Measurements from ENCODE around the gene DNAJC10. TPM values are rescaled to one million over a fixed set of nuclear protein-coding genes. Genes with fewer than 3 reads are reported as not detected.
"Not testable (repeated sequence)": the region's sequence is repeated elsewhere in the genome, so short reads cannot be mapped to it uniquely, and the experiment has no call there.

The DNAJC10 gene
- total RNA-seq, 1 donor from 2014 or later, result 165 TPM

- DNase-seq (ENCODE audit: low read depth, low spot score), result not testable (repeated sequence)
Measured at GRCh38 chr2:182782686-182783085, 66.6 kb downstream of the DNAJC10 start.

GRCh38 chr2:182784058-182784706 is 68.1 kb downstream of the DNAJC10 start:
- no peak for DNase-seq (ENCODE audit: low read depth, low spot score)

- DNase-seq (ENCODE audit: low read depth, low spot score), result no peak
Measured at GRCh38 chr2:182784777-182785176, 68.7 kb downstream of the DNAJC10 start.

- peak; percentile 8 for DNase-seq (ENCODE audit: low read depth, low spot score)
Measured at GRCh38 chr2:182792441-182792840, 76.4 kb downstream of the DNAJC10 start.

- no peak for DNase-seq (ENCODE audit: low read depth, low spot score)
Measured at GRCh38 chr2:182798736-182799135, 82.7 kb downstream of the DNAJC10 start.

- no peak for DNase-seq (ENCODE audit: low read depth, low spot score)
Measured at GRCh38 chr2:182804128-182804527, 88.1 kb downstream of the DNAJC10 start.

- no peak for DNase-seq (ENCODE audit: low read depth, low spot score)
Measured at GRCh38 chr2:182807319-182807718, 91.3 kb downstream of the DNAJC10 start.

GRCh38 chr2:182810087-182810486 is 94.0 kb downstream of the DNAJC10 start:
- DNase-seq (ENCODE audit: low read depth, low spot score), result no peak

- no peak for DNase-seq (ENCODE audit: low read depth, low spot score)
Measured at GRCh38 chr2:182814380-182814779, 98.3 kb downstream of the DNAJC10 start.

GRCh38 chr2:182814804-182815203 is 98.7 kb downstream of the DNAJC10 start:
- DNase-seq (ENCODE audit: low read depth, low spot score), result no peak

- DNase-seq (ENCODE audit: low read depth, low spot score), result no peak
Measured at GRCh38 chr2:182816866-182817265, 100.8 kb downstream of the DNAJC10 start.

- DNase-seq (ENCODE audit: low read depth, low spot score), result no peak
Measured at GRCh38 chr2:182817558-182817957, 101.5 kb downstream of the DNAJC10 start.

- no peak for DNase-seq (ENCODE audit: low read depth, low spot score)
Measured at GRCh38 chr2:182818501-182818900, 102.4 kb downstream of the DNAJC10 start.

- no peak for DNase-seq (ENCODE audit: low read depth, low spot score)
Measured at GRCh38 chr2:182818925-182819324, 102.9 kb downstream of the DNAJC10 start.

- no peak for DNase-seq (ENCODE audit: low read depth, low spot score)
Measured at GRCh38 chr2:182819412-182819811, 103.4 kb downstream of the DNAJC10 start.

- no peak for DNase-seq (ENCODE audit: low read depth, low spot score)
Measured at GRCh38 chr2:182821182-182821581, 105.1 kb downstream of the DNAJC10 start.

GRCh38 chr2:182822733-182823132 is 106.7 kb downstream of the DNAJC10 start:
- DNase-seq (ENCODE audit: low read depth, low spot score), result no peak

- no peak for DNase-seq (ENCODE audit: low read depth, low spot score)
Measured at GRCh38 chr2:182824056-182824766, 108.2 kb downstream of the DNAJC10 start.

GRCh38 chr2:182824767-182825158 is 108.7 kb downstream of the DNAJC10 start:
- no peak for DNase-seq (ENCODE audit: low read depth, low spot score)

- no peak for DNase-seq (ENCODE audit: low read depth, low spot score)
Measured at GRCh38 chr2:182826064-182826463, 110.0 kb downstream of the DNAJC10 start.

GRCh38 chr2:182826496-182826895 is 110.4 kb downstream of the DNAJC10 start:
- no peak for DNase-seq (ENCODE audit: low read depth, low spot score)

- no peak for DNase-seq (ENCODE audit: low read depth, low spot score)
Measured at GRCh38 chr2:182827182-182827879, 111.3 kb downstream of the DNAJC10 start.
